RKO (cell line): Measurements from ENCODE around the gene ARAP3.

ENCODE experiments used
- DNase-seq: peaks from one replicate; pipeline ENCODE4 v3.0.0-alpha.2; 2016; ENCODE audit warnings: low spot score

The ARAP3 gene

GRCh38 chr5:141672071-141672840 is 9.8 kb downstream of the ARAP3 start:
- no peak for DNase-seq

- no peak for DNase-seq
Observed at GRCh38 chr5:141669520-141669919, 12.5 kb downstream of the ARAP3 start.

GRCh38 chr5:141668601-141669265 is 13.3 kb downstream of the ARAP3 start:
- DNase-seq: no peak

- DNase-seq: no peak
Observed at GRCh38 chr5:141665995-141666940, 15.8 kb downstream of the ARAP3 start.

- peak; percentile 68 for DNase-seq
Observed at GRCh38 chr5:141664733-141665461, 17.1 kb downstream of the ARAP3 start.

- no peak for DNase-seq
Observed at GRCh38 chr5:141663506-141663905, 18.5 kb downstream of the ARAP3 start.

GRCh38 chr5:141662028-141662427 is 20.0 kb downstream of the ARAP3 start:
- DNase-seq: no peak

- peak; percentile 84 for DNase-seq
Observed at GRCh38 chr5:141657937-141658545, 24.0 kb downstream of the ARAP3 start.

GRCh38 chr5:141657404-141657803 is 24.6 kb downstream of the ARAP3 start:
- DNase-seq: no peak

- no peak for DNase-seq
Observed at GRCh38 chr5:141656396-141656795, 25.6 kb downstream of the ARAP3 start.

GRCh38 chr5:141655020-141655419 is 27.0 kb downstream of the ARAP3 start:
- DNase-seq: no peak

- DNase-seq: no peak
Observed at GRCh38 chr5:141654298-141654697, 27.7 kb downstream of the ARAP3 start.

GRCh38 chr5:141651728-141652105 is 30.3 kb downstream of the ARAP3 start:
- no peak for DNase-seq

- DNase-seq: peak; percentile 87
Observed at GRCh38 chr5:141650851-141651727, 30.9 kb downstream of the ARAP3 start, which contains the start of gene FCHSD1. TSS of gene FCHSD1 (minus strand) at chr5:141651418. CDS start at chr5:141651368, 50 bp downstream.

GRCh38 chr5:141649972-141650371 is 32.1 kb downstream of the ARAP3 start:
- DNase-seq: no peak

GRCh38 chr5:141649056-141649688 is 32.9 kb downstream of the ARAP3 start:
- DNase-seq: no peak

- no peak for DNase-seq
Observed at GRCh38 chr5:141647851-141648250, 34.2 kb downstream of the ARAP3 start.

GRCh38 chr5:141647242-141647641 is 34.8 kb downstream of the ARAP3 start:
- no peak for DNase-seq

GRCh38 chr5:141646026-141646425 is 36.0 kb downstream of the ARAP3 start:
- DNase-seq: no peak
